Heart left ventricle (tissue), 13 donors: Measurements from ENCODE around the gene ADO.

Experiments used
- CTCF ChIP-seq, 12 donors: fragments of 200-600 bp; sonication (generic) in 4 of 12; IDR thresholded peaks; one replicate each; pipeline versions ENCODE4 v1.5.0 to v1.8.0; 2018 to 2022; ENCODE audit warnings: antibody characterized with exemption in 12 of 12, mild to moderate bottlenecking in 5 of 12
- POLR2A ChIP-seq, 2 donors: fragments of 450-650 bp; IDR thresholded peaks; one replicate each; pipeline ENCODE4 v1.6.1; 2017; ENCODE audit warnings: antibody characterized with exemption in 2 of 2, mild to moderate bottlenecking in 2 of 2, moderate library complexity in 2 of 2
- donor health status: ischemic (EF 13 %, LVEDD 7.1; RV severe dilation, severe dysfunction).
- donor health status: DM: no; HTN: yes; CAD: no.
- donor health status: DM: no; HTN: no; CAD: no.
- donor health status: ischemic (EF 25% LVEDD 6.9; RV normal size, moderate dysfunction).
- donor health status: ischemic (EF 25% LVEDD 5.7; RV mildly dilated, moderate dysfunction).
- donor health status: ischemic (EF 35%, LVEDD 5.7; RV mildly dilated, moderate dysfunction).
- donor health status: nonischemic (EF 11% LVEDD 7.7; RV severe dilation, severe dysfunction).
- donor health status: DM: yes; HTN: yes; CAD: no.
- donor health status: PGD.
- donor health status: ischemic (EF 29% LVEDD 5.4; RV normal size, mild dysfunction).
- donor health status: nonischemic (EF 23%, LVEDD 6.1; RV moderate dilation, normal function).

GRCh38 chr10:62814756-62815380 lies 10.3 kb downstream of the ADO start:
- no peak for TF ChIP-seq CTCF (IDR thresholded peaks at IDR 0.05)
- TF ChIP-seq POLR2A (IDR thresholded peaks at IDR 0.05): no peak
